Measurements from ENCODE around the gene LNPEP. TPM values are rescaled to one million over a fixed set of nuclear protein-coding genes. Genes with fewer than 3 reads are reported as not detected.

LNPEP gene
- total and polyA plus RNA-seq, 4 donors, result 1.9 to 19.7 (median 9.5) TPM

GRCh38 chr5:96975656-96976055, 39.8 kb downstream of the LNPEP start:
- Histone ChIP-seq H3K27ac (ENCODE audit: low read depth in 1 of 2, low read length in 2 of 2) (no peak overlapping the region), H3K4me1 (ENCODE audit: control insufficient read depth in 4 of 4, insufficient read depth in 4 of 4, low read length in 3 of 4) (peaks cover 0 to 3% (median 0%) of the 10 kb centered on the region in 4 donors), H3K9ac (ENCODE audit: low read depth in 1 of 2, low read length in 2 of 2) (no peak overlapping the region), H3K36me3 (ENCODE audit: control insufficient read depth in 4 of 4, insufficient read depth in 3 of 4, low read depth in 1 of 4, low read length in 3 of 4) (peaks cover 0 to 10% (median 9%) of the 10 kb centered on the region in 4 donors), H3K27me3 (ENCODE audit: control insufficient read depth in 4 of 4, insufficient read depth in 4 of 4, low read length in 3 of 4) (no peaks in the 10 kb centered on the region), H3K9me3 (ENCODE audit: control insufficient read depth in 4 of 4, low read length in 3 of 4) (no peaks in the 10 kb centered on the region), H3K4me3 (ENCODE audit: low read depth in 1 of 3, low read length in 3 of 3) (no peak overlapping the region)
- no peak for DNase-seq (ENCODE audit: low spot score)
- TF ChIP-seq JUND (IDR thresholded peaks at IDR 0.05), result no peak
- TF ChIP-seq GABPA (IDR thresholded peaks at IDR 0.05 in 1 of 2, conservative IDR thresholded peaks at IDR 0.05 in 1 of 2), result no peak
- no peak for TF ChIP-seq YY1 (IDR thresholded peaks at IDR 0.05)
- no peak for TF ChIP-seq HNF4A (conservative IDR thresholded peaks at IDR 0.05)
- no peak for TF ChIP-seq ZBTB33 (IDR thresholded peaks at IDR 0.05)
- TF ChIP-seq ATF3 (IDR thresholded peaks at IDR 0.05), result no peak

GRCh38 chr5:96977228-96977627, 41.3 kb downstream of the LNPEP start:
- Histone ChIP-seq H3K9ac (ENCODE audit: low read depth in 1 of 2, low read length in 2 of 2) (no peak overlapping the region), H3K9me3 (ENCODE audit: control insufficient read depth in 4 of 4, low read length in 3 of 4) (no peaks in the 10 kb centered on the region), H3K27me3 (ENCODE audit: control insufficient read depth in 4 of 4, insufficient read depth in 4 of 4, low read length in 3 of 4) (no peaks in the 10 kb centered on the region), H3K4me3 (ENCODE audit: low read depth in 1 of 3, low read length in 3 of 3) (no peak overlapping the region), H3K4me1 (ENCODE audit: control insufficient read depth in 4 of 4, insufficient read depth in 4 of 4, low read length in 3 of 4) (peaks cover 0 to 3% (median under 1%) of the 10 kb centered on the region in 4 donors), H3K36me3 (ENCODE audit: control insufficient read depth in 4 of 4, insufficient read depth in 3 of 4, low read depth in 1 of 4, low read length in 3 of 4) (peaks cover 0 to 12% (median 9%) of the 10 kb centered on the region in 4 donors), H3K27ac (ENCODE audit: low read depth in 1 of 2, low read length in 2 of 2) (no peak overlapping the region)
- TF ChIP-seq FOXA2 (IDR thresholded peaks at IDR 0.05) (no peak), MAX (IDR thresholded peaks at IDR 0.05) (no peak), YY1 (IDR thresholded peaks at IDR 0.05) (no peak), GABPA (IDR thresholded peaks at IDR 0.05 in 1 of 2, conservative IDR thresholded peaks at IDR 0.05 in 1 of 2) (no peak)
- 93% methylated on average over 6 of the region's 6 CpGs for WGBS
- DNase-seq (ENCODE audit: low spot score), result no peak

- DNase-seq (ENCODE audit: low spot score), result no peak
- 98% methylated on average over 5 of the region's 5 CpGs for WGBS
- Histone ChIP-seq H3K4me1 (ENCODE audit: control insufficient read depth in 4 of 4, insufficient read depth in 4 of 4, low read length in 3 of 4) (peaks cover 0 to 3% (median 1%) of the 10 kb centered on the region in 4 donors), H3K9ac (ENCODE audit: low read depth in 1 of 2, low read length in 2 of 2) (no peak overlapping the region), H3K27ac (ENCODE audit: low read depth in 1 of 2, low read length in 2 of 2) (no peak overlapping the region), H3K9me3 (ENCODE audit: control insufficient read depth in 4 of 4, low read length in 3 of 4) (no peaks in the 10 kb centered on the region), H3K36me3 (ENCODE audit: control insufficient read depth in 4 of 4, insufficient read depth in 3 of 4, low read depth in 1 of 4, low read length in 3 of 4) (peaks cover 0 to 12% (median 9%) of the 10 kb centered on the region in 4 donors), H3K27me3 (ENCODE audit: control insufficient read depth in 4 of 4, insufficient read depth in 4 of 4, low read length in 3 of 4) (no peaks in the 10 kb centered on the region), H3K4me3 (ENCODE audit: low read depth in 1 of 3, low read length in 3 of 3) (no peak overlapping the region)
- TF ChIP-seq GABPA (IDR thresholded peaks at IDR 0.05 in 1 of 2, conservative IDR thresholded peaks at IDR 0.05 in 1 of 2) (no peak), JUND (IDR thresholded peaks at IDR 0.05) (no peak), MAX (IDR thresholded peaks at IDR 0.05) (no peak), ZBTB33 (IDR thresholded peaks at IDR 0.05) (no peak), HNF4G (IDR thresholded peaks at IDR 0.05) (no peak), FOXA2 (IDR thresholded peaks at IDR 0.05) (no peak), EGR1 (IDR thresholded peaks at IDR 0.05; ENCODE audit: low read depth in 2 of 2) (no peak), RAD21 (IDR thresholded peaks at IDR 0.05) (no peak), REST (IDR thresholded peaks at IDR 0.05) (no peak), ATF3 (IDR thresholded peaks at IDR 0.05) (no peak), FOXA1 (IDR thresholded peaks at IDR 0.05) (no peak), TAF1 (conservative IDR thresholded peaks at IDR 0.05) (no peak), NR2F2 (IDR thresholded peaks at IDR 0.05) (no peak), RXRA (IDR thresholded peaks at IDR 0.05) (no peak), SP1 (IDR thresholded peaks at IDR 0.05) (no peak), YY1 (IDR thresholded peaks at IDR 0.05) (no peak)
Measured at GRCh38 chr5:96978812-96979449, 43.1 kb downstream of the LNPEP start.

All from liver (tissue), 9 donors.